Measurements from ENCODE around the gene ITGA3.
"Not testable (repeated sequence)": the region's sequence is repeated elsewhere in the genome, so short reads cannot be mapped to it uniquely, and the experiment has no call there.

Gene ITGA3

GRCh38 chr17:50052241-50052796 lies 3.6 kb upstream of the ITGA3 start:
- no peak for DNase-seq (ENCODE audit: low spot score)

GRCh38 chr17:50052822-50053653 lies 2.9 kb upstream of the ITGA3 start:
- DNase-seq (ENCODE audit: low spot score) = no peak

GRCh38 chr17:50053654-50053960 lies 2.3 kb upstream of the ITGA3 start:
- no peak for DNase-seq (ENCODE audit: low spot score)

GRCh38 chr17:50055055-50055425 lies 870 bp upstream of the ITGA3 start:
- DNase-seq (ENCODE audit: low spot score) = no peak

- DNase-seq (ENCODE audit: low spot score) = peak; percentile 67
Measured at GRCh38 chr17:50056217-50056960, 479 bp downstream of the ITGA3 start.

- peak; percentile 48 for DNase-seq (ENCODE audit: low spot score)
Measured at GRCh38 chr17:50056961-50057330, 1.0 kb downstream of the ITGA3 start.

- no peak for DNase-seq (ENCODE audit: low spot score)
Measured at GRCh38 chr17:50057521-50057991, 1.6 kb downstream of the ITGA3 start.

GRCh38 chr17:50058296-50058953 lies 2.5 kb downstream of the ITGA3 start:
- DNase-seq (ENCODE audit: low spot score) = no peak

- no peak for DNase-seq (ENCODE audit: low spot score)
Measured at GRCh38 chr17:50059256-50059655, 3.3 kb downstream of the ITGA3 start.

- no peak for DNase-seq (ENCODE audit: low spot score)
Measured at GRCh38 chr17:50059759-50060273, 3.9 kb downstream of the ITGA3 start.

- DNase-seq (ENCODE audit: low spot score) = peak; percentile 36
Measured at GRCh38 chr17:50060951-50061712, 5.2 kb downstream of the ITGA3 start.

GRCh38 chr17:50061713-50062045 lies 5.8 kb downstream of the ITGA3 start:
- DNase-seq (ENCODE audit: low spot score) = not testable (repeated sequence)

- peak; percentile 54 for DNase-seq (ENCODE audit: low spot score)
Measured at GRCh38 chr17:50062293-50063243, 6.7 kb downstream of the ITGA3 start.

- no peak for DNase-seq (ENCODE audit: low spot score)
Measured at GRCh38 chr17:50063561-50064252, 7.8 kb downstream of the ITGA3 start.

GRCh38 chr17:50064253-50065001 lies 8.5 kb downstream of the ITGA3 start:
- DNase-seq (ENCODE audit: low spot score) = peak; percentile 85

- DNase-seq (ENCODE audit: low spot score) = no peak
Measured at GRCh38 chr17:50065056-50065455, 9.1 kb downstream of the ITGA3 start.

- DNase-seq (ENCODE audit: low spot score) = no peak
Measured at GRCh38 chr17:50066995-50067394, 11.1 kb downstream of the ITGA3 start.

- no peak for DNase-seq (ENCODE audit: low spot score)
Measured at GRCh38 chr17:50067996-50068395, 12.1 kb downstream of the ITGA3 start.

Data from AG20443 (cell line).